Fibroblast of mammary gland (primary cell): ENCODE measurements around the gene RFTN1.
A peak's percentile ranks its signal among the peaks of the same experiment; 100 is the strongest.
"Not testable (repeated sequence)": the region's sequence is repeated elsewhere in the genome, so short reads cannot be mapped to it uniquely, and the experiment has no call there.

Experiments
- DNase-seq: peaks from one replicate; pipeline ENCODE4 v3.0.0-alpha.2; 2010; ENCODE audit warnings: low read depth
- H3K4me3 ChIP-seq: 2 replicates; pipeline ENCODE4 v1.5.1; 2011; ENCODE audit warnings: low read depth, mild to moderate bottlenecking, low read length, moderate library complexity; ENCODE audit not compliant: control insufficient read depth
- TF ChIP-seq, protein P1 (sequence below): conservative IDR thresholded peaks from 2 replicates; pipeline ENCODE4 v1.5.1; 2011; ENCODE audit warnings: low read depth, low read length, inconsistent platforms; ENCODE audit not compliant: control insufficient read depth, insufficient read depth

RFTN1 gene

DNA sequence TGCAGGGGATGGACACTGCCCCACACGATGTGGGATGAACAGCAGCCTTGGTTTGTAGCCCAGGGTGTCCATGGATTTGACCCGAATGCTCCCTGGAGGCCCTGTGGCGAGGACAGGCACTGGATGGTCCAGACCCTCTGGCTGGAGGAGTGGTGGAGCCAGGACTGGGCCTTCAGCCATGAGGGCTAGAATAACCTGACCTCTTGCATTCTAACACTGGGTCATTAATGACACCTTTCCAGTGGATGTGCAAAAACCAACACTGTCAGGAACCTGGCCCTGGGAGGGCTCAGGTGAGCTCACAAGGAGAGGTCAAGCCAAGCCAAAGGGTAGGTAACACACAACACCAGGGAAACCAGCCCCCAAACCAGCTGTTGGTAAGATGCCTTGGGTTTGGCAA is 197.1 kb downstream of the RFTN1 start:
- TF ChIP-seq, protein P1, sequence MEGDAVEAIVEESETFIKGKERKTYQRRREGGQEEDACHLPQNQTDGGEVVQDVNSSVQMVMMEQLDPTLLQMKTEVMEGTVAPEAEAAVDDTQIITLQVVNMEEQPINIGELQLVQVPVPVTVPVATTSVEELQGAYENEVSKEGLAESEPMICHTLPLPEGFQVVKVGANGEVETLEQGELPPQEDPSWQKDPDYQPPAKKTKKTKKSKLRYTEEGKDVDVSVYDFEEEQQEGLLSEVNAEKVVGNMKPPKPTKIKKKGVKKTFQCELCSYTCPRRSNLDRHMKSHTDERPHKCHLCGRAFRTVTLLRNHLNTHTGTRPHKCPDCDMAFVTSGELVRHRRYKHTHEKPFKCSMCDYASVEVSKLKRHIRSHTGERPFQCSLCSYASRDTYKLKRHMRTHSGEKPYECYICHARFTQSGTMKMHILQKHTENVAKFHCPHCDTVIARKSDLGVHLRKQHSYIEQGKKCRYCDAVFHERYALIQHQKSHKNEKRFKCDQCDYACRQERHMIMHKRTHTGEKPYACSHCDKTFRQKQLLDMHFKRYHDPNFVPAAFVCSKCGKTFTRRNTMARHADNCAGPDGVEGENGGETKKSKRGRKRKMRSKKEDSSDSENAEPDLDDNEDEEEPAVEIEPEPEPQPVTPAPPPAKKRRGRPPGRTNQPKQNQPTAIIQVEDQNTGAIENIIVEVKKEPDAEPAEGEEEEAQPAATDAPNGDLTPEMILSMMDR: no peak
- DNase-seq: no peak
- H3K4me3 ChIP-seq: no peak overlapping the region

DNA sequence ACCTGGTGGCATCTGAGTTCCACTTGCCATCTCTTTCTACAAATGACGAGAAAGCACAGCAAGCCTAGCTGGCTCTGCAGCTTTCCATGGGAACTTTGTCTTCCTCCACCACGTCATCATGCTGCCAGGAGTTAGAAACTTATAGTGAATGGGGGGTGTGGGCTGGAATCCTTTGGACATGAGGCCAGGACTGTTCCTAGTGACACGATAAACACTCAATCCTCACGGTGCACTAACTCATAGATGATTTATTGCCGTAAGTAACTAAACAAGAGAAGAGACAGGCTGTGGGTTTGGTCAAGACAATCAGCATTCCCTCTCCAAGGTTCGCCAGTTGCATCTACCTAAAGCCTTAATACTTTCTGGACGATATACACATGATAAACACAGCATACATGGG is 197.9 kb downstream of the RFTN1 start:
- TF ChIP-seq, protein P1: no peak
- H3K4me3 ChIP-seq: no peak overlapping the region
- DNase-seq: no peak

DNA sequence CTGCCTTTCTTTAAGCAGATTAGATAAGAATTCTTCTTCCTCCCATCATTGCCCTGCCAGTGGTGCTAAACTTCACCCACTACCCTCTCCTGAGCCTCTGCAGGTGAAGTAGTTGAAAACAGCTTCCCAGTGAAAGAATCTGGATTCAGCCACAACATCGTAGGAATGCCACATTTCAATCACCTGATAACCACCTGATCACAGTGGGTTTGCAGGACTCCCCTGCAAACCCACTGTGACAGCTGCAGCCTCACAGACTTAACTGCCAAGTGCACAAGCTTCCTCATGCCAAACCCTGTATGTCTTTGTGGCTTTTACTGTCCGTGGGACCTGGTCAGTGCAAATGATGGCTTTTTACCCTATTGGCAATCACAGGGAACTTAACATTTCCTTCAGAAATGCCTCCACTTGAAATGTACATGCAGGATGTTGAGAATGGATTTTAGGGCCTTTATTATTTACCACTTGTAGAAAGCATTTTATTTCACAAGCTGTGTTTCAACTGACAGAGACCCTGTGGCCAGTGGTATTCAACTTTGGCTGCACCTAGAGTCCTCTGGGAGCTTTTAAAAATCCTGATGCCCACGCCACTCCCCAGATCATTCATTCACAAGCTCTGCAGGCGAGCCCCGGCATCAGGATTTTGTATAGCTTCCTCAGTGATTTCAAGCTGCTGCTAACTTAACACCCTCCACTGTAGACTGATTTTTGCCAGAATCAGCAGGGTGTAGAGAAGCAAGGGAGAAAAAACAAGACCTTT is 199.4 kb downstream of the RFTN1 start:
- H3K4me3 ChIP-seq: no peak overlapping the region
- TF ChIP-seq, protein P1: no peak
- DNase-seq: no peak

DNA sequence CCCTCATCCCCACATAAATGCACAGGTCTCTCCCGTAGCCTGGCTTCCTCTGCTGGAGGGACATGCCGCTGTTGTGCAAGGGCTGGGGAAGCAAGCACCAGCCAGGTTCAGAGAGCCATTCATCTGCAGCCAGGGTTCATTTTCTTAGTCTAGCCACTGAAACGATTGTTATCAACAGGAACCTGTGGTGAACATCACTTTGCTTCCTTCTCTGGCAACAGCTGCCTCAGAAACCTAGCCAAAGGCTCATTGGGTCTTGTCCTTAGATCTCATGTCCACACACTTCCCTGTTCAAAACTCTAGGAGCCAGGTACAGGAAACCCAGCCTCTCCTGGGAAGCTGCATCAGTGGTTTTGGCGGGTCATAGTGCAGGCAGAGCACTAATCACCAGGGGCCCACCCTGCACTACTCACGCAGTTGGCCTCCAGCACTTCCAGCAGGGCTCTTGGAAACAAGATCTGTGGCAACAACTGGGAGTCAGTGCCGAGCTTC is 201.5 kb downstream of the RFTN1 start:
- no peak overlapping the region for H3K4me3 ChIP-seq
- peak; percentile 63 for DNase-seq
- TF ChIP-seq, protein P1: no peak

DNA sequence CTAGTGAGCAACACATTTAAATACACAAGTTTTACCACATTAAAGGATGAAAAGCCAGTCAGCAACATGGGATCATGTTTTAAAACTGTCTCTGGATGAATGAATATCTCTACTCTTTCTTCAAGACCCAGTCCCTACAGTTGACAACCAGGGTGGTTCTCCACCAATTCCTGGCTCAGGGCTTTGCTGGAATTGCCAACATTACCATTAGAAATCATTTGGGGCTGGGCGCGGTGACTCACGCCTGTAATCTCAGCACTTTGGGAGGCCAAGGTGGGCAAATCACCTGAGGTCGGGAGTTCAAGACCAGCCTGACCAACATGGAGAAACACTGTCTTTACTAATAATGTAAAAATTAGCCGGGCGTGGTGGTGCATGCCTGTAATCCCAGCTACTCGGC is 203.0 kb downstream of the RFTN1 start:
- not testable (repeated sequence) for H3K4me3 ChIP-seq, DNase-seq

DNA sequence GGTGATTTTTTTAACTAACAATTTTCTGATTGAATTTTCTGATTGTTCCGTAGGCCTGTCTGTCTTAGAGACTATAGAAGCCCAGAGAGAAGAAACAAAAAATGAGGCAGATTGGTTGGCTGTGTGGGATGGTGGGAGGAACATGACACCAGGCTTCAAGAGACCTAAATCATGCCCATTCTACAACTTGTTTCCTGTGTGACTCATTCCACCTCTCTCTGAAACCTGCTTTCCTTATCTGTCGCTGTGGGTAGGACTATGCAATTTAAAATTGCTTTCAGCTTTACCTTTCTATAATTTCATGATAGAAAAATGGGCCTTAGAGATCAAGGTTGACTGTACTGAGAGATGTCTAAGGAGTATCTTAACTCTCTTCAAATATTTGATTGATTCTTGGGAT is 203.9 kb downstream of the RFTN1 start:
- peak; percentile 61 for DNase-seq
- TF ChIP-seq, protein P1: no peak
- H3K4me3 ChIP-seq: no peak overlapping the region

DNA sequence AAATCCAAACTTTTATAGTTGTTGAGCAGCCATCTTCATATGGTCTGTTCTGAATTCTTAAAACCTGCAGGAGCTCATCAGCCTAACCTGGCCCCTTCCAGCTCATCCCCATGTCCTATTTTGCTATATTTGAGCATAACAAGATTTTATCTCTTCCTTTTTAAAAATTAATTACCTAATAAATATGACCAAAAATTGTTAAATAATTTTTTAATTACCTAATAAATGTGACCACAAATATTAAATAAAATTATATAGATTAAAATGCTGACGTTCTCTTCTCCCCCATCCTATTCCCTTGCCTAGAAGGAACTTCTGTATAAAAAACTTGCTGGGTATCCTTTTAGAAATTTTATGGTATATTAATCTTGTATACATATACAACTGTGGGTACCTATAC is 204.8 kb downstream of the RFTN1 start:
- H3K4me3 ChIP-seq: no peak overlapping the region
- no peak for DNase-seq
- TF ChIP-seq, protein P1: no peak
